ENCODE data around the gene INTS2.
"Not testable (repeated sequence)": the region's sequence is repeated elsewhere in the genome, so short reads cannot be mapped to it uniquely, and the experiment has no call there.

Gene INTS2, protein sequence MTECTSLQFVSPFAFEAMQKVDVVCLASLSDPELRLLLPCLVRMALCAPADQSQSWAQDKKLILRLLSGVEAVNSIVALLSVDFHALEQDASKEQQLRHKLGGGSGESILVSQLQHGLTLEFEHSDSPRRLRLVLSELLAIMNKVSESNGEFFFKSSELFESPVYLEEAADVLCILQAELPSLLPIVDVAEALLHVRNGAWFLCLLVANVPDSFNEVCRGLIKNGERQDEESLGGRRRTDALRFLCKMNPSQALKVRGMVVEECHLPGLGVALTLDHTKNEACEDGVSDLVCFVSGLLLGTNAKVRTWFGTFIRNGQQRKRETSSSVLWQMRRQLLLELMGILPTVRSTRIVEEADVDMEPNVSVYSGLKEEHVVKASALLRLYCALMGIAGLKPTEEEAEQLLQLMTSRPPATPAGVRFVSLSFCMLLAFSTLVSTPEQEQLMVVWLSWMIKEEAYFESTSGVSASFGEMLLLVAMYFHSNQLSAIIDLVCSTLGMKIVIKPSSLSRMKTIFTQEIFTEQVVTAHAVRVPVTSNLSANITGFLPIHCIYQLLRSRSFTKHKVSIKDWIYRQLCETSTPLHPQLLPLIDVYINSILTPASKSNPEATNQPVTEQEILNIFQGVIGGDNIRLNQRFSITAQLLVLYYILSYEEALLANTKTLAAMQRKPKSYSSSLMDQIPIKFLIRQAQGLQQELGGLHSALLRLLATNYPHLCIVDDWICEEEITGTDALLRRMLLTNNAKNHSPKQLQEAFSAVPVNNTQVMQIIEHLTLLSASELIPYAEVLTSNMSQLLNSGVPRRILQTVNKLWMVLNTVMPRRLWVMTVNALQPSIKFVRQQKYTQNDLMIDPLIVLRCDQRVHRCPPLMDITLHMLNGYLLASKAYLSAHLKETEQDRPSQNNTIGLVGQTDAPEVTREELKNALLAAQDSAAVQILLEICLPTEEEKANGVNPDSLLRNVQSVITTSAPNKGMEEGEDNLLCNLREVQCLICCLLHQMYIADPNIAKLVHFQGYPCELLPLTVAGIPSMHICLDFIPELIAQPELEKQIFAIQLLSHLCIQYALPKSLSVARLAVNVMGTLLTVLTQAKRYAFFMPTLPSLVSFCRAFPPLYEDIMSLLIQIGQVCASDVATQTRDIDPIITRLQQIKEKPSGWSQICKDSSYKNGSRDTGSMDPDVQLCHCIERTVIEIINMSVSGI

DNA sequence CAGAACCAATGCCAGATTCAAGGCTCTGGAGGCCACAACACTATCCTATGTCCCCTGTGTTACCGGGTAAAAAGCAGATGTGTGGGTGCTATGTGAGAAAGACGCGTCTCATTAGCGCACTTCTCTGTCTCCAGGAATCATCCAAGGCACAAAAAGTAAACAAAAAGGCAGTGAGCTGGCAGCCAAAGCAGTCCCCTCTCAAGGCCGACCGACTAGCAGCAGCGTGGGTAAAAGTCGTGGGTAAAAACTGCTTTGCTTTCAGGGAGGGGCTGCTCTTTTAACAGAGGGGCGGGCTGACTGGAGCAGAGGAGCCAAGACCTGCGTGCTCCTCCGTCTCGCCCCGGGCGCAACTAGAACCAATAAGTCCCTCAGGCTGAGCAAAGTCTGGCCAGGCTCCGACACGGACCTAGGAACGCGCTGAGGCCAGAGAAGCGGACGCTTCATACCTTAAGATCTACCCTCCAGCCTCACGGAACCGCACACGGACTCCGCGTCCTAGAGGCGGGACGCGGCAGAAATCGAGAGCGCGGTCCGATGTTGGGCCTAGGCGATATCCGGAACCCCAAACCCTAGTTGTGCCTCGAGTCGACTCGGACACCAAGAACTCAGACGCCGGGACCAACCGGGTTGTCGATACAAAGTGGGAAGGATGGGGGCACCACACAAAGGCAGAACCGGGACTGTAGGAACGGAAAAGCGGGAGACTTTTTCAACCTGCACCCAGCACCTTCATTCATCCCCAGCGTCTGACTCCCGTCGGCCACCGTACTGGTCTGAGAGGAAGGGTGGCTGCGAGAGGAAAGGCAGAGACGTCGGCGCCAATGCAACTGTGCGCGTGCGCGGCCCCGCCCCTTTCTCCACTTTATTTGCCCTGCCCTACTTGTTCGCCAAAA is at the start of gene INTS2:
TSS of gene INTS2 (minus strand) at position 775 of the 893 bp plus-strand sequence. CDS start 1,338 bp downstream, outside the sequence.
- peak; percentile 95 to 96 for DNase-seq

DNA sequence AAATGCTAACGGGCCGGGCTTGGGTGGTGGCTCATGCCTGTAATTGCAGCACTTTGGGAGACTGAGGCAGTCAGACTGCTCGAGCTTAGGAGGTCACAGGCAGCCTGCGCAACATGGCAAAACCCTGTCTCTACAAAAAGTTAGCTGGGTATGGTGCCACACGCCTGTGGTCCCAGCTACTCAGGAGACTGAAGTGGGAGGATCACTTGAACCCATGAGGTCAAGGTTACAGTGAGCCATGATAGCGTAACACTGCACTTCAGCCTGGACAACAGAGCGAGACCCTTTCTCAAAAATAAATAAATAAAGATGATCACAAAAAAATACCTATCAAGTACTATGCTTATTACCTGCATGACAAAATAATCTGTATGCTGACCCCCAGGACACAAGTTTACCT is 46.3 kb upstream of the INTS2 start:
- no peak for DNase-seq

DNA sequence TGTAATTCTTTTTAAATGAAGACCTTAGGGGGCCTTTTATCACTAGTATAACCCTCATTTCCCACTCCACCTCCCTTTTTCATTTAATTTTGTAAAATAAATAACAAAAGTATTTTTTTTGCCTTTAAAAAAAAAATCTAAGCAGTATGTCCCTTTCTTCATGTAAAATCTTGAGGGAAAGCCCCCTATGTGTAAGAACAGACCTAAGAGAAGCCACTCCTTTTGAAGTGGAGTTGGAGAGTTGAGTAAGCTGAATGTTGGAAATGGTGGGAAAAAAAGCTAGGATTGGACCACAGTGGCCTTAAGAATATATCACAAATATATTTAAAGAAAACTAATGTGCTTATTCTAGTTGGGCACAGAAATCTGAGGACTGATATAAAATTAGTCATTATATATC is 44.5 kb upstream of the INTS2 start:
- no peak for DNase-seq

DNA sequence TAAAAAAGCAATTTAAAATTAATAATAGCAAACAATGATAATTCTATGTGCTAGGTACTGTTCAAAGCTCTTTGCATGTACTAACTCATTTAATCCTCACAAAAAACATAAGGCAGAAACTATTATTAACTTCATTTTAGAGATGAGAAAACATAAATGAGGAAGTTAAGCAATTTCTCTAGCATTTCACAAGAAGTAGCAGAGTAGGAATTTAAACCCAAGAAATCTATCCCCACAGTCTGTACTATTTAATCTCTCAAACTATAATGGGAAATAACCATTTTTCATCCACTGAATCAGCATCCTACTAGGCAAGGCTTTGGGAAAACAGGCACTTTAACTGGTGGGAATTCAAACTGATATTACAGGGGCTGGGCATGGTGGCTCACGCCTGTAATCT is 42.2 kb upstream of the INTS2 start:
- DNase-seq, result no peak

DNA sequence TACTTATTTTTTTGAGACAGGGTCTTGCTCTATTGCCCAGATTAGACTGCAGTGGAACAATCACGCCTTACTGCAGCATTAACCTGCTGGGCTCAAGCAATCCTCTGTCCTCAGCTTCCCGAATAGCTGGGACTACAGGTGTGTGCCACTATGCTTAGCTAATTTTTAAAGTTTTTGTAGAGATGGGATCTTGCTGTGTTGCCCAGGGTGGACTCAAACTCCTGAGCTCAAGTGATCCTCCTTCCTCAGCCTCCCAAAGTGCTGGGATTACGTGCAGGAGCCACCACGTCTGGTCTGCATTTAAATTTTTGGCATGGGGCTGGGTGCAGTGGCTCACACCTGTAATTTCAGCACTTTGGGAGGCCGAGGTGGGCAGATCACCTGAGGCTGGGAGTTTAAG is 41.0 kb upstream of the INTS2 start:
- no peak for DNase-seq

DNA sequence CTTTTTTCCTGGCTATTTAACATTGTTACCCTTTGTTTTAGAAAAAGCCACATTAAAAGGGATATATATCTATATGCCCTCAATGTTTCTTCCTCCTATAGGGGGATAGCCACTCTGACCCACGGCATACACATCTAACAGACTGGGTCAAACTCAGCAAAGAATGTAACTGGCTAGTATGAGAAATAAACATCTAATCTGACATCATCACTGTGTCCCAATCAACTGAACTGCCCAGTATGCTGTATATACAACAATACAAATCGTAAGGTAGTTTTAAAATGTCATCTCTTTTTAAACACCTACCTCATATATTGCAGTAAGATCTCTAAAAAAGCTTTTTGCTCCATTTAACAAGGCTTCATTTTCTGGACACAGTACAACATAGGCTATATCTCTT is 39.9 kb upstream of the INTS2 start:
- DNase-seq, result no peak

DNA sequence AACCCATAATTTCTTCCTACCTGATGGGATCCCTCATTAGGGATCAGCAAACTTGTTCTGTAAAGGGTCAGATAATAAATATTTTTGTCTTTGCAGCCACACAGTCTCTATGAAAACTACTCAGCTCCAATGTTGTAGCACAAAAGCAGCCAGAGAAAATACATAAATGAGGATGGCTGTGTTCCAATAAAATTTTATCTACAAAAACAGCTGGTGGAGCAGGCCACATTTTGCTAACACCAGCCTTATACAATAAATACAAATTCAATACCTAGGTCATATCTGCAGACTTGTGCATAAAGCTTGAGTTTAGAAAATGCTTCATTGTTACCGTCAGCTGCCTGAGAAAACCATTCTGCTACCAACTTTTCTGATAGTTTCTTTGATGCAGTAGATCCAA is 38.4 kb upstream of the INTS2 start:
- no peak for DNase-seq

DNA sequence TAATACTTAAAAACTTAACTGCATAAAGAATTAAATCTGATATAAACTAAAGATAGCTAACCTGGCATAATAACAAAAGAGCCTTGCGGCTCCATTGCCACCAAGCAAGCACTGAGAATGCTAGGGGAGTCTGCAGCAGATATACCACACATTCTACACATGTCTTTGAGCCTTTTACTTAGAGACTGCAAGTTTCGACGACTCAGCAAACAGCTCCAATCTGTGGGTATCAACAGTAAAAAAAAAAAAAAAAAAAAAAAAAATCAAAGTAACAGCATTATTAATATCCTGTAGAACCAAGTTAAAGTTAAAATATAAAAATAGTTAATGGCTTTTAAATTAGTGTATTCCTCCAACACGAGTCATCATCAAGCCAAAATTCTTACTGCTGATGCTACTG is 27.8 kb upstream of the INTS2 start:
- DNase-seq, result no peak

DNA sequence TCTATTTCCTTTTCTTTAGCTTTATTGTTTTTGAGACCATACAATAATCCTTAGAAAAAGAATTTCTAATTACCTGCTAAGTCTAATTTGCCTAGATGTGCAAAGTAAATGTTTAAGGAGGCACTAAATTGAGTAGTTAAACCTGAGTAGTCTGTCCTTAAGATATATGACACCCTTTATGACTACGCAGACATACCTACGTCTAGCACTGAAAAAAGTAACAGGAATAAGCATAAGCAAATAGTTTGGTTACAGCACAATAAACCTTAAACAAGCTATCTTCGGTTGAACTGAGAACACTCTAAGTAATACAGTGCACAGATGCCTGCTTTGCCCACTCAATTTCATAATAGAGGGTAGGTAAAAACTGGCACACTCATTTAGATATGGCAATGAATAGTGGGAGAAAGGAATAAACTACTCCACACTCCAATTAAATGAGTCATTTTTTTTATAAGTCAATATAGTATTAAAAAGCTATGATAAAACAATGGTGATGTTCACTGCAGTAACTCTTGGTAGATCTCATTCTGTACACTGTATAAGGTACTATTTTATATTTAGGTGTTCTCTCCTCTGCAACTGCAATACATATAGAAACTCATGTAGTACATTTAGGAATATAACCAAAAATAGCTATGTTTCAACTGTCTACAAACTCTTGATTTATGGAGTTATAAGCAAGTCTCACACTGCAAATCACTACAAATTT is 19.7 kb upstream of the INTS2 start:
- no peak for DNase-seq

DNA sequence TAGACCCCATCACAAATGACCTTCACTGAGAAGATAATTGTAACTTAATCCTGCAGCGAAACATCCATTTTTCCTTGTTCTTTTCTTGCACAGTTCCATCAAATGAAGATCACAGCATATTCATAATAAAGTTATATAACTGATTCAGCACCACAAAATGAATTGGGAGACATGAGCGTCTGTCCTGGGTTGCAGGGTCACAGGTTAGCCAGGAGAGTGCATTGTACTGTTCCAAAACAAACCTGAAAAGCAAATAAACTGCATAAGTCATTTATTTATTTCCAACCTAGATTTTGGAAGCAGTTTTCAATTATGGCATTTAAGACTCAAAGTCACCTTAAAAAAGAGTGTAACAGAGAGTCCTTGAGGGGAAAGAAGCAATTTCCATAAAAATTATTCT is 18.6 kb upstream of the INTS2 start:
- DNase-seq, result no peak

DNA sequence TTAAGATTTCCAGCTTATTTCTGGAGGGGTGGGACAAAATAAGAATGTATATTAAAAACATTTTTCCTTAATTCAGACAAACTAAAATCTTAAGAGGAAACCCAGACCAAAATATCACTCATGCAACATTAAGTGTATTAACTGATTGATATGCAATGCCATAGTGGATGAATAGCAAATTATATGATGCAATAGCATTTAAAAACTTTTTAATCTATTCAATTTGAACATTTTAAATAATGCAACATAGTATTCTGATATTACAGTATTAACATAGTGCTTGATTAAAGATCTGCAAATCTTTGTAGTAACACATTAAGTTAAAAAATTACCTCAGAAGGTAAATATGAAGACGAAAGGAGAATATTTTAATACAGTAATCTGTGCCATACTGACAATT is 15.3 kb upstream of the INTS2 start:
- DNase-seq, result no peak

DNA sequence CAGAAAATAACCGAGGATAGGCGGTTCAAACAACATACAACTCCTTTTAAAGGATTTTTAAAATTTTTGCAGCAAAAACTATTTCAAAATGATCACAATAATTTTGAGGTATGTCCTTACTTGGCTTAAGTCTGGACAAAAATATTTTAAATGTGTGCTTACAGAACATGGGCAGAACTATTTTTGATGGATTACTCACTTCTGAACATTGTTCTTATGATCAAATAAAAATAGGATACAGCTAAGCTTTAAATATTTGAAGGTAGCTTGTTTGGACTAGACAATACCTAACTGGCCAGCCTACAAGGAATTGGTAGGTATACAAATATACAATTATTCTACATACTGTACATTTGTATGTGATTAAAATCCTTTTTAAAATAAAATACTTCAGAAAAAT is 14.3 kb upstream of the INTS2 start:
- DNase-seq, result no peak

DNA sequence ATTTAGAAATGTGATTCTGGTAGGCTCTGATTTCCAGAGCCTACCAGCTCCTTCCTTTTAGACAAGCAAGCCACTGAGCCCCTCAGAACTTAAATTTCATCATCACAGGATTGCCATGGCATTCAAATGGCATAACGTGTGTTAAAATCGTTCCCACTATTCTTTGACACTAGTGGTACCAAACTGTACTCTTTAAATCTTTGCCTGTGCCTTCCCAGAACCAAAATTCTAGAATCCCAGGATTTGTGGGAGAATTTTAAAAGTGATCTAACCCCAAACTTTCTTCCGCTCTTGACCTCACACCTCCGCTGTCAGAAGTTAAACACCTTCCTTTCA is 287 bp upstream of the INTS2 start:
- DNase-seq, result no peak

DNA sequence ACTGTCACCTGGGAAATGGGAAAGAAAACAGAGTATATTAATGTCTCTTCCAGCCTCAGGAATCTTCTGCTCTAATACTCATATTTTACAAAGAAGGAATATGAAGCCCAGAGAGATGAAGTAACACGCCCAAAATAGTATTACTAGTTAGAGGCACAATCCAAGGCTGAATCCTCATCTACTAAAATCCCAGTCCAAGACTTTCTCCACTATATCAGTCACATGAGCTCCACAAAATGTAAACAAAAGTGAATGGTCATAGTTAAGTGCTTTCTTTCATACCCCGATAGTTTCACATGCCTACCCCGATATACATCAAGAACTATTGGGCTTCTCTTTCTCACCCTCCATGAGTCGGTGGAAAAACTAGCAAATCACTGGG is 965 bp downstream of the INTS2 start:
- no peak for DNase-seq

DNA sequence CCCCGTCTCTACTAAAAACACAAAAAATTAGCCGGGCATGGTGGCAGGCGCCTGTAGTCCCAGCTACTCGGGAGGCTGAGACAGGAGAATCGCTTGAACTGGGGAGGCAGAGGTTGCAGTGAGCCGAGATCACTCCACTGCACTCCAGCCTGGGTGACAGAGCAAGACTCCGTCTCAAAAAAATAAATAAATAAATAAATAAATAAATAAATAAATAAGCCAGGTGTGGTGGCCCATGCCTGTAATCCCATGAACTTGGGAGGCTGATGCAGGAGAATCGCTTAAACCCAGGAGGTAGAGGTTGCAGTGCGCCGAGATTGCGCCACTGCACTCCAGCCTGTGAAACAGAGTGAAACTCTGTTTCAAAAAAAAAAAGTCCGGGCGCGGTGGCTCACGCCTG is 12.6 kb downstream of the INTS2 start:
- not testable (repeated sequence) for DNase-seq

DNA sequence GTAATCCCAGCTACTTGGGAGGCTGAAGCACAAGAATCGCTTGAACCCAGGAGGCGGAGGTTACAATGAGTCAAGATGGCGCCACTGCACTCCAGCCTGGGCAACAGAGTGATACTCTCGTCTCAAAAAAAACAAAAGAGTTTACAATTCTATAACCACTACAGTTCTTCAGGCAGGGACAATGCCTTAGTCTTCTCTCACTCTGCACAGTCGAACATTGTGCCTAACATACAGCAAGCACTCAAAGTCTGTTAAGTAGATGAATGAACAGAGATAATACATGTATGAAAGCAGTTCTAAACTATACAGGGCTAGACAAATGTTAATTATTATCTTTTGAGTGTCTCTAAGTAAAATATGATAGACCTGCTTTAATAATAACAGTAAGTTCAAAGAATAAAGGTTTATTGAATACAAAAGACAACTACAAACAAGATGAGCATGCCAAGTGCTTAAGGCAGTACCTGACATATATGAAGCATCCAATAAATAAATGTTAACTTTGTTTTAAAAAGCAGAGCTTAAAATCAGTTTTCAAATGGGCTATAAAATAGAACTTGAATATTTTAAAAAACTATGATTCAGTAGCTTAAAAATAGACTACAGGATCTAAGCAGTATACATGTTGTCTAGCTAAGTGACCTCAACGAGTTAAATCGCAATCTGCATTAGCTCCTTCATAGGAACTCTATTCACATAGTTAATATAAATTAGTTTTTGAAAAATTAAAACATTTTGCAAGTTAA is 19.3 kb downstream of the INTS2 start:
- DNase-seq, result no peak

DNA sequence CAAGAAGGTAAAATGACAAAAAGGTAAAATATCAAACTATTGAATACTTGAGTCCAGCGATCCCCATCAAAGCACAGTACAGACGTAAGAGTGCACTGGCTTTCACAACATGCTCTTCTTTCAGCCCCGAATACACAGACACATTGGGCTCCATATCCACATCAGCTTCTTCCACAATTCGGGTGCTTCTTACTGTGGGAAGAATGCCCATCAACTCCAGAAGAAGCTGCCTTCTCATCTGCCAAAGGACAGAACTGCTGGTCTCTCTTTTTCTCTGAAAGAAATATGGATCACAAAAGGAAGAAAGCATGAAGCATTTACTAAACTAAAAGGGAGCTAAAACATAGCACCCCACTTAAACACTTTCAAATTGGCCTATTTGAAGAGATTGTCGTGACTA is 20.4 kb downstream of the INTS2 start:
- DNase-seq, result no peak

DNA sequence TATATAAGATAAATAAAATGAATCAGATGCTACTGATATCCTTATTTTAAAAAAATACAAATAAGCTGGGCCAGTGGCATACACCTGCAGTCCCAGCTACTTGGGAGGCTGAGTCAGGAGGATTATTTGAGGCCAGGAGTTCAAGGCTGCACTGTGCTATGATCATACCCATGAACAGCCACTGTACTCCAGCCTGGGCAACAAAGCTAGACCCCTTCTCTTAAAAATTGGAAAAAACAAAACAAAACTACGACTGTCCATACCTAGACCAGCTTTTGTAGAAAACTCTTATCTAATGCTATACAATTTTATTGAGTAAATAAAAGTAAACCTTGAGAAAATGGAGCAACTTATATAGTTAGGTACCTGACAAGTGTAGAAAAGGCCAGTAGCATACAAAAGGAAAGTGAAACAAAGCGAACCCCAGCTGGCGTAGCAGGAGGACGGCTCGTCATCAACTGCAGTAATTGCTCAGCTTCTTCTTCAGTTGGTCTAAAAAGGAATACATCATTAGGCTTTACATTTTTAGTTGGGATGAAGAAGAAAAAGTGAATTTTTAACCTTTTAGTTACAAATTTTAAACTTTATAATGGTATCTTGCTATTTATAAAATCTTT is 23.6 kb downstream of the INTS2 start:
- DNase-seq, result peak; percentile 38 to 71

DNA sequence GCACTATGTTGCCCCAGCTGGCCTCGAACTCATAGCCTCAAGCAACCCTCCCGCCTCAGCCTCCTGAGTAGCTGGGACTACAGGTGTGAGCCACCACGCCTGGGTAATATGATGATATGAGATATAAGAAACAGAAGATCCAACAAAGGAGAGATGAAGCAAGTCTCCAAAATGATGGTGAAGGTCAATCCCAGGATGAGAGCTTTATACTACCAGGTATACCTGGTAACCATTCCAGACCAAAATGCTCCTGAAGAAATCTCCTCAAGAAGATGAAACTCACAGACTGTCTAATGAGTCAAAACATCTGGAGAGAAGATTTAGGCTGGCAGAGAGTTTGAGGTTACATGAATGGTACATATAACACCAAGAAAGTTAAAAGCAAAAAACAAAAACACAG is 24.5 kb downstream of the INTS2 start:
- DNase-seq, result no peak

DNA sequence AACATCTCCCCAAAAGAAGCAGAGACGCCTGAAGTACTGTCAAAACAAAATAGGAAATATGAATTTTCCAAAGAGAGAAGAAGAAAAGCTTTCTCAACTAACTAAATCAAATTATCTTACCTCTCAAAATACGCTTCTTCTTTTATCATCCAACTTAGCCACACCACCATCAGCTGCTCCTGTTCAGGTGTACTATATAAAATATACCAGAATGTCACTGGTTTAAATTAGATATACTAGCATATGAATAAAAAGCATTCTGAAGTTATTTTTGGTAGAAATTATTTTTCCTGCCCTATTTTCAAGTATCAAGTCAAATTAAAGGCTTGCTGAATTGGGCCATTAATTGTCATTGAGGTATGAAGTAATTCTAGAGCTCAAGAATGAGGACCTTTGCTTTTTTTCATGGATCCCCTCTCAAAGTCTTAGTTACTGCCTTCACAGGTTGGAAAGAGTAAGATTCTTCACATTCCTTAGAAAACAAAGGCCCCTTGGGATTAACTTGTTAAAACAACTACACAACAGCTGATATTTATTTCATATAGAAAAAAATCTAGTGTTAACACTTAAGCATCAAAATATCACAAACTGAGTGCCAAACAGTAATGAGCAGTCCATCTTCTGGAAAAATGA is 30.1 kb downstream of the INTS2 start:
- DNase-seq, result no peak
